Nephron (organoid): ENCODE results near the gene INHBE.
A peak's percentile ranks its signal among the peaks of the same experiment; 100 is the strongest.
"Not testable (repeated sequence)": the region's sequence is repeated elsewhere in the genome, so short reads cannot be mapped to it uniquely, and the experiment has no call there.

Source experiments
- H3K27ac Mint-ChIP-seq, 3 experiments: 2 replicates each; pipeline ENCODE4 v1.8.0; 2020; ENCODE audit warnings: mixed read lengths in 3 of 3, mild to moderate bottlenecking in 2 of 3, moderate library complexity in 1 of 3
- H3K27me3 Mint-ChIP-seq: 2 replicates; pipeline ENCODE4 v1.8.0; 2021; ENCODE audit warnings: low read depth, mild to moderate bottlenecking, moderate library complexity, mixed read lengths
- H3K36me3 Mint-ChIP-seq: 2 replicates; pipeline ENCODE4 v1.8.0; 2020; ENCODE audit warnings: low read depth, mixed read lengths
- H3K4me1 Mint-ChIP-seq: 2 replicates; pipeline ENCODE4 v1.8.0; 2020; ENCODE audit warnings: mixed read lengths
- H3K4me3 Mint-ChIP-seq, 3 experiments: 2 replicates each; pipeline ENCODE4 v1.8.0; 2020; ENCODE audit warnings: mild to moderate bottlenecking in 3 of 3, mixed read lengths in 3 of 3, moderate library complexity in 2 of 3
- H3K9me3 Mint-ChIP-seq: 2 replicates; pipeline ENCODE4 v1.8.0; 2020; ENCODE audit warnings: mixed read lengths
- TF ChIP-seq, protein P1 (sequence below), 3 experiments: fragments of 200-600 bp; sonication (generic); IDR thresholded peaks; one replicate each; pipeline ENCODE4 v1.5.0; 2021; ENCODE audit warnings: antibody characterized with exemption in 3 of 3; ENCODE audit not compliant: unreplicated experiment in 3 of 3

Gene INHBE

DNA sequence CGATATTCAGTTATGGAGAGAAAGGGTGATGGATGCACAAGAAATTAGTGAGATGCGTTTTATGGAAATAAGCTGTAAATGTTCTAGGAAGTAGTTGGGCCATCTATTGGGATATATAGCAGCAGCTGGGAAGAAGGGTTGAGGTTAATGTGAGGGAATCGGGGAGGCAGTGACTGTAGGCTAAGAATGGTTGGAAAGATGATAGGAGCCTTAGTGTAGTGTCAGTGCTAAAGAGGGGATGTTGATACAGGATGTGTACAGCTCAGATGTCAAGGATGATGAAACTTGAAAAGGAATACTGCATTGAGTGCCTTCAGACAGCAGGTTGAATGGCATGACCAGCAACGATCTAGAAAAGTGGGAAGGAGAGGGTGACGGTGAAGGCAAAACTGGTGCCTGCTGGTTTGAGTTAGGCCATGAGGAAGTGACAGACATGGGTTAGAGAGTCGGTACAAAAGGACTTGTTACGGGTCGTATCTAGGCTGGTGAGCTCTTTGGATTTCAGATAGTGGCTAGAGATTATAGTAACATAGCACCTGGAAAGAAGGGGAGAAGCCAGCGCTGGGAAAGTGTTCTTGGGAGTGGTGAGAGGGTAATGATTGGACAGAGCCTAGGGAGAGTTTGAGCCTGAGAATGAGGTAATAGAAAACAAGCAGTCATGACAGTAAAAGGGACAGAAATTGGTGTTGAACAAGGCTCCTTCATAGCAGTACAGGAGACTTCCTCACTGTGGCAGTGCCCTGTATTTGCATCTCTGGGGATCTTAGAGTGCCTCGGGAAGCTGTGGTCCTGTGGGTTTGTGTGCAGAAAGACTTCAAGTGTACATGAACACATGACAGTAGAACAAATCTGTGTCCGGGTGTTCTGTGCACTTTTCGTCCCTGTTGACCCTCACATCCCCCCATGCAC is 42.4 kb downstream of the INHBE start:
- H3K36me3 Mint-ChIP-seq, result peaks cover 73% of the 10 kb centered on the region
- peaks cover 4% of the 10 kb centered on the region for H3K27me3 Mint-ChIP-seq
- H3K4me1 Mint-ChIP-seq, result no peaks in the 10 kb centered on the region
- H3K4me3 Mint-ChIP-seq, result no peak overlapping the region
- peaks cover 2% of the 10 kb centered on the region for H3K9me3 Mint-ChIP-seq
- TF ChIP-seq, protein P1, sequence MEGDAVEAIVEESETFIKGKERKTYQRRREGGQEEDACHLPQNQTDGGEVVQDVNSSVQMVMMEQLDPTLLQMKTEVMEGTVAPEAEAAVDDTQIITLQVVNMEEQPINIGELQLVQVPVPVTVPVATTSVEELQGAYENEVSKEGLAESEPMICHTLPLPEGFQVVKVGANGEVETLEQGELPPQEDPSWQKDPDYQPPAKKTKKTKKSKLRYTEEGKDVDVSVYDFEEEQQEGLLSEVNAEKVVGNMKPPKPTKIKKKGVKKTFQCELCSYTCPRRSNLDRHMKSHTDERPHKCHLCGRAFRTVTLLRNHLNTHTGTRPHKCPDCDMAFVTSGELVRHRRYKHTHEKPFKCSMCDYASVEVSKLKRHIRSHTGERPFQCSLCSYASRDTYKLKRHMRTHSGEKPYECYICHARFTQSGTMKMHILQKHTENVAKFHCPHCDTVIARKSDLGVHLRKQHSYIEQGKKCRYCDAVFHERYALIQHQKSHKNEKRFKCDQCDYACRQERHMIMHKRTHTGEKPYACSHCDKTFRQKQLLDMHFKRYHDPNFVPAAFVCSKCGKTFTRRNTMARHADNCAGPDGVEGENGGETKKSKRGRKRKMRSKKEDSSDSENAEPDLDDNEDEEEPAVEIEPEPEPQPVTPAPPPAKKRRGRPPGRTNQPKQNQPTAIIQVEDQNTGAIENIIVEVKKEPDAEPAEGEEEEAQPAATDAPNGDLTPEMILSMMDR (IDR thresholded peaks at IDR 0.05; ENCODE audit: unreplicated experiment in 3 of 3), result no peak
- no peak overlapping the region for H3K27ac Mint-ChIP-seq

- peaks cover 2% of the 10 kb centered on the region for H3K9me3 Mint-ChIP-seq
- TF ChIP-seq, protein P1 (IDR thresholded peaks at IDR 0.05; ENCODE audit: unreplicated experiment in 3 of 3), result no peak
These were observed 43.0 kb downstream of the INHBE start for GRCh38 chr12:57498132-57498502.

DNA sequence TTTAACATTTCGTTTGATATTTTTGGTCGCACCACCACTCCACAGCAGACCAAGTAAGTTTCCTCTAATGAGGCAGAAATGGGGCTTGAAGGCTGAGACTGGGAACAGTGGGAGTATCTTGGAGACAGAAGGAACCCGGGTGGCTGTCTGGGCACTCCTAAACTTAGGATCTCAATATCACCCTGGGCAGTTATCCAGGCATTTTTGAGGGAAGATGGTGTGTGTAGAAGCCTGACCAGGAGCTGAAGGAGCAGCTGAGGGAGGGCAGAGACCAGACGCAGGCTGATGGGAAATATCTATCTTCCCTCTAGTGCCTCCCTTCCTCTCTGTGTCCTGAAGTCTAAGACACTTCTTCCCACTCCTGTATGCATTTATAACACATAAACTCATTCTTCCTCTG is 43.5 kb downstream of the INHBE start:
- Mint-ChIP-seq H3K4me1 (no peaks in the 10 kb centered on the region), H3K36me3 (peaks cover 76% of the 10 kb centered on the region), H3K27me3 (peaks cover 4% of the 10 kb centered on the region), H3K4me3 (no peak overlapping the region), H3K9me3 (peaks cover 2% of the 10 kb centered on the region), H3K27ac (no peak overlapping the region)
- TF ChIP-seq, protein P1 (IDR thresholded peaks at IDR 0.05; ENCODE audit: unreplicated experiment in 3 of 3), result no peak

More at GRCh38 chr12:57498132-57498502, 43.0 kb downstream of the INHBE start:
- H3K36me3 Mint-ChIP-seq, result peaks cover 72% of the 10 kb centered on the region
- H3K4me3 Mint-ChIP-seq, result no peak overlapping the region
- no peaks in the 10 kb centered on the region for H3K4me1 Mint-ChIP-seq
- no peak overlapping the region for H3K27ac Mint-ChIP-seq
- H3K27me3 Mint-ChIP-seq, result peaks cover 4% of the 10 kb centered on the region

DNA sequence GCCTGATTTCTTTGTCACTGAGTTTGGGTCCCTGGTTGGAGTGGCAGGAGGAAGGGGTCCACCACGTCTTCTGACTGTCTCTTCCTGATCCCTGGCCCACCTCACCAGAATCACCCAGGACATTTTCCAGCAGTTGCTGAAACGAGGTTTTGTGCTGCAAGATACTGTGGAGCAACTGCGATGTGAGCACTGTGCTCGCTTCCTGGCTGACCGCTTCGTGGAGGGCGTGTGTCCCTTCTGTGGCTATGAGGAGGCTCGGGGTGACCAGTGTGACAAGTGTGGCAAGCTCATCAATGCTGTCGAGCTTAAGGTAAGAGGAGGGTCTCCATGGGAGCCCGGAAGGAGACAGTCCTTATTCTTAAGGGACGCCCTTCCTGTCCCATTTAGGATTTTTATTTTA is 45.1 kb downstream of the INHBE start:
- no peak overlapping the region for H3K4me3 Mint-ChIP-seq
- peaks cover 4% of the 10 kb centered on the region for H3K27me3 Mint-ChIP-seq
- TF ChIP-seq, protein P1 (IDR thresholded peaks at IDR 0.05; ENCODE audit: unreplicated experiment in 3 of 3), result no peak
- no peaks in the 10 kb centered on the region for H3K4me1 Mint-ChIP-seq
- no peak overlapping the region for H3K27ac Mint-ChIP-seq
- H3K9me3 Mint-ChIP-seq, result peaks cover 2% of the 10 kb centered on the region
- H3K36me3 Mint-ChIP-seq, result peaks cover 86% of the 10 kb centered on the region

DNA sequence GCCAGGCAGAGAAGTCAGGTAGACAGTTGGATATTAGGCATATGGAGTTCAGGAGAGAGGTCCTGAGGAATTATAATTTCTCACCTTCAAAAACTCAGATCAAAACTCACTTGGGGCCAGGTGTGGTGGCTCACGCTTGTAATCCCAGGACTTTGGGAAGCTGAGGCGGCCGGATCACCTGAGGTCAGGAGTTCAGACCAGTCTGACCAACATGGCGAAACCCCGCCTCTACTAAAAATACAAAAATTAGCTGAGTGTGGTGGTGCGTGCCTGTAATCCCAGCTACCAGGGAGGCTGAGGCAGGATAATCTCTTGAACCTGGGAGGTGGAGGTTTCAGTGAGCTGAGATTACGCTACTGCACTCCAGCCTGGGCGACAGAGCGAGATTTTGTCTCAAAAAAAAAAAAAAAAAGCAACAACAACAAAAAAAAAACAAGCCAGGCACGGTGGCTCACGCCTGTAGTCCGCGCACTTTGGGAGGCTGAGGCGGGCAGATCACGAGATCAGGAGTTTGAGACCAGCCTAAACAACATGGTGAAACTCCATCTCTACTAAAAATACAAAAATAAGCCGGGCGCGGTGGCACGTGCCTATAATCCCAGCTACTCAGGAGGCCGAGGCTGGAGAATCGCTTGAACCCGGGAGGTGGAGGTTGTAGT is 47.3 kb downstream of the INHBE start:
- H3K4me3 Mint-ChIP-seq, H3K4me1 Mint-ChIP-seq, H3K27me3 Mint-ChIP-seq, H3K9me3 Mint-ChIP-seq: not testable (repeated sequence)
- H3K27ac Mint-ChIP-seq, result peak overlapping the region in 1 of 3 experiments; percentile 17
- H3K36me3 Mint-ChIP-seq, result peaks cover 81% of the 10 kb centered on the region

DNA sequence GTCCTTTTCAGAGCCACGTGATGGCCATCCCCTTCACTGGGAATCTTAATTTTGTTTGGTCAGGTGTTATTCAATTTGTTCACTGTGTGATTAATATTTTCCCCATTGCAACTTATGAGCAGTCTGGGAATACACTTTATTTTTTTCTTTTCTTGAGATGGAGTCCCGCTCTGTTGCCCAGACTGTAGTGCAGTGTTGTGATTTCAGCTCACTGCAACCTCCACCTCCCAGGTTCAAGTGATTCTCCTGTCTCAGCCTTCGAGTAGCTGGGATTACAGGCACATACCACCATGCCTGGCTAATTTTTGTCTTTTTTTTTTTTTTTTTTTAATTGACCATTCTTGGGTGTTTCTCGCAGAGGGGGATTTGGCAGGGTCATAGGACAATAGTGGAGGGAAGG is 51.4 kb downstream of the INHBE start:
- H3K4me3 Mint-ChIP-seq, H3K27me3 Mint-ChIP-seq, H3K4me1 Mint-ChIP-seq, H3K9me3 Mint-ChIP-seq, H3K27ac Mint-ChIP-seq: not testable (repeated sequence)
- peaks cover 73% of the 10 kb centered on the region for H3K36me3 Mint-ChIP-seq
